H1 (cell line): ENCODE results near the gene GNB1. TPM values are rescaled to one million over a fixed set of nuclear protein-coding genes. Genes with fewer than 3 reads are reported as not detected.

Experiments
- CTCF ChIA-PET: fragments of 300-600 bp; sonication (Branson Sonifier 250); formaldehyde crosslinking; loops from one replicate; lab custom pipeline; 2021; ENCODE audit not compliant: partially characterized antibody; lab: Charles Lee
- POLR2A ChIA-PET: fragments of 300-600 bp; sonication (Branson Sonifier 250); formaldehyde crosslinking; loops from one replicate; lab custom pipeline; 2021; ENCODE audit warnings: inconsistent platforms; ENCODE audit not compliant: partially characterized antibody; lab: Charles Lee
- DNase-seq, 2 experiments: peaks; one replicate each; pipeline versions ENCODE4 v3.0.0 to v3.0.0-alpha.2; 2010 to 2022; ENCODE audit warnings: low spot score in 2 of 2, low read depth in 1 of 2, mixed read lengths in 1 of 2
- FAIRE-seq: peaks from 2 replicates; lab custom pipeline; 2011; peaks lifted over from hg19 to GRCh38; lab: Jason Lieb, UNC
- H2AFZ ChIP-seq: 2 replicates; pipeline ENCODE4 v1.8.1; 2012; ENCODE audit warnings: low read length, inconsistent platforms
- H2AK5ac ChIP-seq: 2 replicates; pipeline ENCODE4 v1.6.1; 2013; ENCODE audit warnings: low read depth, low read length
- H2BK120ac ChIP-seq: replicated peaks from 2 replicates; pipeline ENCODE3; 2013; ENCODE audit warnings: low read depth, low read length, inconsistent platforms
- H2BK12ac ChIP-seq: 2 replicates; pipeline ENCODE4 v1.6.1; 2013; ENCODE audit warnings: low read depth, low read length
- H2BK15ac ChIP-seq: 2 replicates; pipeline ENCODE4 v1.6.1; 2013; ENCODE audit warnings: low read length
- H2BK20ac ChIP-seq: 2 replicates; pipeline ENCODE4 v1.6.1; 2013; ENCODE audit warnings: low read length
- H2BK5ac ChIP-seq: 2 replicates; pipeline ENCODE4 v1.6.1; 2013; ENCODE audit warnings: low read depth, low read length
- H3K14ac ChIP-seq: 2 replicates; pipeline ENCODE4 v1.6.1; 2013; ENCODE audit warnings: inconsistent platforms; ENCODE audit not compliant: insufficient read length
- H3K18ac ChIP-seq: 2 replicates; pipeline ENCODE4 v1.6.1; 2013; ENCODE audit warnings: low read length; ENCODE audit errors: extremely low read depth
- H3K23ac ChIP-seq: 2 replicates; pipeline ENCODE4 v1.6.1; 2013; ENCODE audit warnings: inconsistent platforms; ENCODE audit not compliant: insufficient read length
- H3K23me2 ChIP-seq: 2 replicates; pipeline ENCODE4 v1.6.1; 2013; ENCODE audit warnings: low read depth, low read length
- H3K27ac ChIP-seq: 2 replicates; pipeline ENCODE4 v1.6.1; 2011; ENCODE audit warnings: low read depth, low read length, inconsistent platforms
- H3K27me3 ChIP-seq, 4 experiments: replicated peaks in 1 of 4; 1 replicate in 1 of 4; 2 replicates in 3 of 4; pipeline versions ENCODE4 v1.6.1 to v1.8.1; 2011 to 2013; ENCODE audit warnings: low read length in 3 of 4, mild to moderate bottlenecking in 3 of 4, inconsistent platforms in 2 of 4, mixed read lengths in 2 of 4, moderate library complexity in 1 of 4; ENCODE audit not compliant: control insufficient read depth in 3 of 4, insufficient read depth in 3 of 4; ENCODE audit errors: extremely low read depth in 1 of 4
- H3K36me3 ChIP-seq, 4 experiments: 2 replicates each; pipeline versions ENCODE4 v1.6.1 to v1.8.1; 2011 to 2013; ENCODE audit warnings: mild to moderate bottlenecking in 4 of 4, low read length in 3 of 4, moderate library complexity in 2 of 4, control low read depth in 1 of 4, inconsistent platforms in 1 of 4; ENCODE audit not compliant: insufficient read depth in 4 of 4, control insufficient read depth in 2 of 4
- H3K4ac ChIP-seq: replicated peaks from 2 replicates; pipeline ENCODE3; 2013; ENCODE audit warnings: low read length, low read depth, mixed read lengths, inconsistent platforms; ENCODE audit not compliant: insufficient read length
- H3K4me1 ChIP-seq, 4 experiments: replicated peaks in 1 of 4; 1 replicate in 1 of 4; 2 replicates in 3 of 4; pipeline versions ENCODE4 v1.6.1 to v1.8.1; 2011 to 2013; ENCODE audit warnings: low read length in 3 of 4, inconsistent platforms in 2 of 4, mixed read lengths in 1 of 4; ENCODE audit not compliant: insufficient read depth in 4 of 4, control insufficient read depth in 3 of 4
- H3K4me2 ChIP-seq, 2 experiments: 2 replicates each; pipeline versions ENCODE4 v1.6.1 to v1.8.1; 2011 to 2013; ENCODE audit warnings: low read depth in 2 of 2, low read length in 2 of 2, control low read depth in 1 of 2, inconsistent platforms in 1 of 2, mild to moderate bottlenecking in 1 of 2; ENCODE audit not compliant: insufficient read depth in 1 of 2
- H3K4me3 ChIP-seq, 4 experiments: fragments of 200-600, 300-600 bp in 1 of 4; sonication (generic), shearing (Covaris generic), sonication (Bioruptor Twin) in 1 of 4; 2 replicates each; pipeline versions ENCODE4 v1.5.1 to v1.8.1; 2011 to 2016; ENCODE audit warnings: low read length in 4 of 4, low read depth in 3 of 4, control low read depth in 2 of 4, inconsistent platforms in 2 of 4, mild to moderate bottlenecking in 2 of 4, mixed read lengths in 1 of 4, moderate library complexity in 1 of 4; ENCODE audit not compliant: insufficient read depth in 2 of 4; ENCODE audit errors: extremely low read depth in 1 of 4
- H3K56ac ChIP-seq: replicated peaks from 2 replicates; pipeline ENCODE3; 2013; ENCODE audit warnings: low read depth, mild to moderate bottlenecking, mixed read lengths, low read length, inconsistent platforms; ENCODE audit not compliant: insufficient read length
- H3K79me1 ChIP-seq: 2 replicates; pipeline ENCODE4 v1.6.1; 2013; ENCODE audit warnings: low read depth, low read length, control low read depth
- H3K79me2 ChIP-seq, 2 experiments: 2 replicates each; pipeline versions ENCODE4 v1.6.1 to v1.8.1; 2012 to 2013; ENCODE audit warnings: low read length in 2 of 2, mild to moderate bottlenecking in 2 of 2, inconsistent platforms in 1 of 2; ENCODE audit not compliant: insufficient read depth in 2 of 2, control insufficient read depth in 1 of 2
- H3K9ac ChIP-seq, 4 experiments: replicated peaks in 1 of 4; 1 replicate in 1 of 4; 2 replicates in 3 of 4; pipeline versions ENCODE4 v1.6.1 to v1.8.1; 2011 to 2013; ENCODE audit warnings: low read depth in 3 of 4, low read length in 3 of 4, control low read depth in 2 of 4, mild to moderate bottlenecking in 2 of 4, moderate library complexity in 2 of 4, inconsistent platforms in 1 of 4; ENCODE audit errors: extremely low read depth in 1 of 4
- H3K9me3 ChIP-seq, 2 experiments: 2 replicates each; pipeline versions ENCODE4 v1.6.1 to v1.8.1; 2012 to 2013; ENCODE audit warnings: mild to moderate bottlenecking in 2 of 2, moderate library complexity in 2 of 2, control low read depth in 1 of 2, inconsistent platforms in 1 of 2, low read depth in 1 of 2, low read length in 1 of 2, mixed read lengths in 1 of 2; ENCODE audit not compliant: insufficient read depth in 2 of 2
- H4K20me1 ChIP-seq, 2 experiments: replicated peaks in 1 of 2; 2 replicates each; pipeline versions ENCODE3 to v1.8.1; 2011 to 2013; ENCODE audit warnings: inconsistent platforms in 2 of 2, low read length in 2 of 2, mild to moderate bottlenecking in 1 of 2; ENCODE audit not compliant: insufficient read depth in 2 of 2, control insufficient read depth in 1 of 2
- H4K5ac ChIP-seq: 2 replicates; pipeline ENCODE4 v1.6.1; 2013; ENCODE audit warnings: low read length, low read depth, mixed read lengths, inconsistent platforms; ENCODE audit not compliant: insufficient read length
- H4K8ac ChIP-seq: 2 replicates; pipeline ENCODE4 v1.8.0; 2013; ENCODE audit warnings: mild to moderate bottlenecking, moderate library complexity, low read length, inconsistent platforms; ENCODE audit not compliant: insufficient read depth; ENCODE audit errors: extremely low read depth
- H4K91ac ChIP-seq: replicated peaks from 2 replicates; pipeline ENCODE3; 2013; ENCODE audit warnings: low read length, mixed read lengths, inconsistent platforms; ENCODE audit not compliant: insufficient read length
- ASH2L ChIP-seq: fragments of 200-600, 300-600 bp; sonication (generic); IDR thresholded peaks from one replicate; pipeline ENCODE4 v1.7.1; 2017; ENCODE audit warnings: low read length
- BCL11A ChIP-seq, 2 experiments: IDR thresholded peaks; one replicate each; pipeline ENCODE4 v1.6.1; 2011; ENCODE audit warnings: low read depth in 2 of 2, low read length in 2 of 2, mild to moderate bottlenecking in 2 of 2
- CBX8 ChIP-seq: fragments of 300-800, 300-1000 bp; sonication (generic); IDR thresholded peaks from 2 replicates; pipeline ENCODE4 v1.7.1; 2016; ENCODE audit warnings: low read depth, low read length, borderline replicate concordance
- CHD1 ChIP-seq: IDR thresholded peaks from 2 replicates; pipeline ENCODE4 v1.6.1; 2012; ENCODE audit warnings: low read depth, low read length, improper control_type of control experiment
- CHD2 ChIP-seq: IDR thresholded peaks from 2 replicates; pipeline ENCODE4 v1.6.1; 2012; ENCODE audit warnings: low read length, improper control_type of control experiment
- EZH2 ChIP-seq: fragments of 200-600 bp; sonication (generic); IDR thresholded peaks from 2 replicates; pipeline ENCODE4 v1.7.1; 2012; ENCODE audit warnings: low read depth, mild to moderate bottlenecking, moderate library complexity, low read length, inconsistent platforms; ENCODE audit not compliant: severe bottlenecking
- GTF2F1 ChIP-seq: IDR thresholded peaks from 2 replicates; pipeline ENCODE4 v1.6.1; 2012; ENCODE audit warnings: low read depth, low read length, improper control_type of control experiment, borderline replicate concordance
- KDM4A ChIP-seq: IDR thresholded peaks from one replicate; pipeline ENCODE4 v1.7.1; 2012; ENCODE audit warnings: low read depth, mild to moderate bottlenecking, moderate library complexity, low read length, inconsistent platforms; ENCODE audit not compliant: severe bottlenecking
- MAFK ChIP-seq: IDR thresholded peaks from 2 replicates; pipeline ENCODE4 v1.6.1; 2012; ENCODE audit warnings: low read depth, mild to moderate bottlenecking, improper control_type of control experiment, low read length
- RAD21 ChIP-seq, 2 experiments: IDR thresholded peaks in 1 of 2; conservative IDR thresholded peaks in 1 of 2; 2 replicates each; pipeline ENCODE4 v1.6.1; 2011; ENCODE audit warnings: low read depth in 2 of 2, low read length in 2 of 2, improper control_type of control experiment in 1 of 2, inconsistent platforms in 1 of 2, mild to moderate bottlenecking in 1 of 2, moderate library complexity in 1 of 2
- RXRA ChIP-seq: IDR thresholded peaks from 2 replicates; pipeline ENCODE4 v1.6.1; 2011; ENCODE audit warnings: low read depth, mild to moderate bottlenecking, low read length, moderate library complexity; ENCODE audit not compliant: insufficient read depth
- SIN3A ChIP-seq, 2 experiments: IDR thresholded peaks in 1 of 2; conservative IDR thresholded peaks in 1 of 2; 2 replicates each; pipeline ENCODE4 v1.6.1; 2011 to 2012; ENCODE audit warnings: low read length in 2 of 2, improper control_type of control experiment in 1 of 2, low read depth in 1 of 2, mild to moderate bottlenecking in 1 of 2
- ZNF274 ChIP-seq: IDR thresholded peaks from 2 replicates; pipeline ENCODE4 v1.7.0; 2012; ENCODE audit warnings: low read length, borderline replicate concordance; ENCODE audit errors: extremely low read depth
- WGBS, 2 experiments: shearing (Covaris generic) in 1 of 2; methylation state at CpG; one replicate each; pipeline versions ENCODE4 v1.1.6 to v1.1.7; 2013 to 2015; ENCODE audit warnings: low lambda C conversion rate in 2 of 2, mixed read lengths in 2 of 2, inconsistent platforms in 1 of 2, low coverage in 1 of 2, missing lambda C conversion rate in 1 of 2; ENCODE audit not compliant: insufficient replicate concordance in 2 of 2, insufficient coverage in 1 of 2, insufficient read length in 1 of 2; ENCODE audit errors: extremely low coverage in 1 of 2, missing lambda C conversion rate in 1 of 2; 5-methylcytosine and 5-hydroxymethylcytosine counted together
- polyA plus RNA-seq, 7 experiments: library from polyadenylated mRNA; depleted of rRNA in 3 of 7; stranded (reverse) in 5 of 7; unstranded in 2 of 7; fragments of >200 nt in 5 of 7; fragments of 200-250 nt in 2 of 7; gene quantifications; 1 replicate in 5 of 7; 2 replicates in 1 of 7; 4 replicates in 1 of 7; pipeline versions ENCODE4 v1.2.1 to v1.2.3, GENCODE V29; 2011 to 2013; ENCODE audit warnings: missing spikeins in 2 of 7, mixed read lengths in 2 of 7
- total RNA-seq: library from RNA; stranded (reverse); fragmentation: NEBNext Ultra II Directional; extraction: Animal tissue kit (Norgen Biotek cat#: 25700); gene quantifications from 2 replicates; pipeline ENCODE4 v1.2.1, GENCODE V29; 2021

The GNB1 gene
- total and polyA plus RNA-seq, 2 of the 8 experiments (the other 6 are each of a cell fraction or from before 2014, with no cell fraction given) = 343 to 382 TPM

- Histone ChIP-seq H3K23me2 (no peaks in the 10 kb centered on the region), H3K4ac (no peak overlapping the region), H3K27me3 (no peaks in the 10 kb centered on the region), H3K14ac (no peak overlapping the region), H3K4me2 (no peak overlapping the region), H3K9me3 (no peaks in the 10 kb centered on the region), H2BK20ac (no peak overlapping the region), H4K91ac (no peak overlapping the region), H4K20me1 (peaks cover 3 to 14% of the 10 kb centered on the region in 2 experiments), H4K8ac (no peak overlapping the region), H2BK15ac (no peak overlapping the region), H3K79me2 (peaks cover 0 to 76% of the 10 kb centered on the region in 2 experiments; a peak in 3 of 4 replicates), H2BK5ac (no peak overlapping the region; the same call in 1 of the 2 replicates), H3K79me1 (peaks cover 16% of the 10 kb centered on the region), H2AFZ (no peak overlapping the region), H3K9ac (no peak overlapping the region), H3K4me3 (no peak overlapping the region), H4K5ac (no peak overlapping the region), H2BK12ac (no peak overlapping the region), H3K56ac (no peak overlapping the region), H3K27ac (no peak overlapping the region), H3K23ac (no peak overlapping the region), H2AK5ac (no peak overlapping the region), H3K36me3 (peaks cover 0 to 24% (median 3%) of the 10 kb centered on the region in 4 experiments; a peak in 5 of 8 replicates), H3K18ac (no peak overlapping the region), H2BK120ac (no peak overlapping the region), H3K4me1 (no peaks in the 10 kb centered on the region)
- ChIA-PET CTCF (interaction anchor here (1.7 kb wide), 1 partner anchor 72 kb away, joined by 5 read pairs; no protein-coding TSS in a partner anchor), POLR2A (interaction anchor here (0.7 to 1.7 kb wide), 2 partner anchors 12 to 26 kb away, joined by 3 to 4 read pairs; no protein-coding TSS in a partner anchor)
- WGBS, 2 experiments = 87% methylated on average over 6 of the region's 6 CpGs; no CpG with 5 or more reads in 1 of the 2 experiments
- no peak for DNase-seq
- FAIRE-seq = no peak
- no peak for TF ChIP-seq EZH2
- TF ChIP-seq SIN3A (conservative IDR thresholded peaks at IDR 0.05 in 1 of 2, IDR thresholded peaks at IDR 0.05 in 1 of 2; ENCODE audit: low read depth in 1 of 2, low read length in 2 of 2) = no peak
- TF ChIP-seq BCL11A (IDR thresholded peaks at IDR 0.05; ENCODE audit: low read depth in 2 of 2, low read length in 2 of 2) = no peak
- no peak for TF ChIP-seq ASH2L
- TF ChIP-seq ZNF274 = no peak
- no peak for TF ChIP-seq RAD21 (IDR thresholded peaks at IDR 0.05 in 1 of 2, conservative IDR thresholded peaks at IDR 0.05 in 1 of 2; ENCODE audit: low read depth in 2 of 2, low read length in 2 of 2)
- TF ChIP-seq CHD1 = no peak
- no peak for TF ChIP-seq KDM4A
- no peak for TF ChIP-seq RXRA
- no peak for TF ChIP-seq CBX8
- TF ChIP-seq MAFK = no peak
- no peak for TF ChIP-seq CHD2
- no peak for TF ChIP-seq GTF2F1
Observed at GRCh38 chr1:1833916-1834325, 57.0 kb downstream of the GNB1 start.
